PFSK-1 (cell line): ENCODE data around the gene LRFN5.

Source experiments
- FOXP2 ChIP-seq: optimal IDR thresholded peaks from 2 replicates; pipeline ENCODE3; 2011; ENCODE audit warnings: borderline replicate concordance, control low read depth, inconsistent platforms; ENCODE audit not compliant: insufficient read depth; ENCODE audit errors: extremely low read length, extremely low read depth
- POLR2AphosphoS5 ChIP-seq: IDR thresholded peaks from 2 replicates; pipeline ENCODE4 v1.6.1; 2012; ENCODE audit warnings: low read depth, mild to moderate bottlenecking, control low read depth, low read length, moderate library complexity
- REST ChIP-seq, 2 experiments: IDR thresholded peaks; 2 replicates each; pipeline versions ENCODE4 v1.6.1 to v1.8.0; 2011 to 2012; ENCODE audit warnings: low read depth in 2 of 2, low read length in 2 of 2, control low read depth in 1 of 2, inconsistent platforms in 1 of 2, mild to moderate bottlenecking in 1 of 2, moderate library complexity in 1 of 2; ENCODE audit not compliant: insufficient read depth in 1 of 2
- SIN3A ChIP-seq: IDR thresholded peaks from 2 replicates; pipeline ENCODE4 v1.6.1; 2012; ENCODE audit warnings: mild to moderate bottlenecking, low read length, moderate library complexity, borderline replicate concordance; ENCODE audit not compliant: insufficient read depth
- TAF1 ChIP-seq: IDR thresholded peaks from 2 replicates; pipeline ENCODE4 v1.6.1; 2012; ENCODE audit warnings: low read length, control low read depth, borderline replicate concordance; ENCODE audit not compliant: insufficient read depth

Gene LRFN5

DNA sequence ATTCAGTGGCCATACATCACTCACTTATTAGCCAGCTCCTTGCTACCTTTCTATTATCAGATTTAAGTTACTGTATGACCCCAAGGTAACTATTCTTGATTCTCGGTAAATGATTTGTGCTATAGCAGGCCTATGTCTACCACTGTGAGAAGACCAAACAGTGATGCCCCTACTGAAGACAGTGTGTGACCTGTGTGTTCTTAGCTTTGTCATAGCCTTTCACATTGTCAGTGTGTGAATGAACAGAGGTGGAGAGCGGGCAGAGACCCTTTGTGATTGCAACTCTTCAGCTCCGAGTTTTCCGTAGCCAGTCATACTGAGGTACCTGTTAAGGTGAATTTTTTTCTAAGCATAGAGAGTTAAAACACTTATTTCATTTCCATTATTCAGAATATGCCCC, 294.0 kb downstream of the LRFN5 start:
- no peak for TF ChIP-seq TAF1
- TF ChIP-seq REST (IDR thresholded peaks at IDR 0.05; ENCODE audit: insufficient read depth in 1 of 2, low read depth in 2 of 2, low read length in 2 of 2), result no peak
- no peak for TF ChIP-seq POLR2AphosphoS5
- TF ChIP-seq SIN3A, result no peak
- TF ChIP-seq FOXP2, result no peak

- TF ChIP-seq REST (IDR thresholded peaks at IDR 0.05; ENCODE audit: insufficient read depth in 1 of 2, low read depth in 2 of 2, low read length in 2 of 2) (no peak), SIN3A (no peak), TAF1 (no peak), FOXP2 (no peak), POLR2AphosphoS5 (no peak)
Observed at GRCh38 chr14:41901089-41901488, 294.4 kb downstream of the LRFN5 start.

DNA sequence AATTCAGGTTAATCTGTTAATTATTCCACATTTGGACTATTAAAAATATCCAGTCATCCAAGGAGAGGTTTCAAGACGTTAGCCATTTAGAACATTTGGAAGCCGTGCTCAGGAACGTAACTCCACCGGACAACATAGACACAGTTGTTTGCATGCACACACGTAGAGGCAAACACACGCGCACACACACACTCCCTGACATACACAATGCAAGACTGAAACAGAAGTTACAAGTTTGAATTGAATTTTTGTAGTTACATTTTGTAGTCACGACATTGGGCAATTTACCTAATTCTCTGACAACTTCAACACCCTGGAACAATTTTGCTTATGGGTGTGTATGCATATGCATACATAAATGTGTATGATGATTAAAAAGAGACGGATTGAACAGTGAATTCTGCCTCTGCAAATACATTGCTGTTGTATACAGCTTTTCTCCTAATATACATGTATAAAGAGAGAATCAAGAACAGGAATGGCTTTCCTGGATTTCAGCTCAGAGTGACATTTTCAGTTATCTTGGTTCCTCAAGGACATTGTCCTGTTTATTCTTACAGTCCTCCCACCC, 298.8 kb downstream of the LRFN5 start:
- TF ChIP-seq SIN3A (no peak), TAF1 (no peak), REST (IDR thresholded peaks at IDR 0.05; ENCODE audit: insufficient read depth in 1 of 2, low read depth in 2 of 2, low read length in 2 of 2) (no peak), FOXP2 (no peak), POLR2AphosphoS5 (no peak)

- TF ChIP-seq SIN3A (no peak), FOXP2 (no peak), REST (IDR thresholded peaks at IDR 0.05; ENCODE audit: insufficient read depth in 1 of 2, low read depth in 2 of 2, low read length in 2 of 2) (no peak), TAF1 (no peak), POLR2AphosphoS5 (no peak)
Observed at GRCh38 chr14:41913398-41913797, 306.7 kb downstream of the LRFN5 start.
